ENCODE measurements around the gene WEE2. TPM values are rescaled to one million over a fixed set of nuclear protein-coding genes. Genes with fewer than 3 reads are reported as not detected.
"Not testable (repeated sequence)": the region's sequence is repeated elsewhere in the genome, so short reads cannot be mapped to it uniquely, and the experiment has no call there.

WEE2 gene
- total RNA-seq, 1 donor from 2014 or later: not detected

- DNase-seq (ENCODE audit: low spot score): no peak
These were observed 6.4 kb downstream of the WEE2 start for GRCh38 chr7:141714571-141714970.

- DNase-seq (ENCODE audit: low spot score): no peak
These were observed 6.9 kb downstream of the WEE2 start for GRCh38 chr7:141715018-141715417.

- no peak for DNase-seq (ENCODE audit: low spot score)
These were observed 7.9 kb downstream of the WEE2 start for GRCh38 chr7:141715794-141716689.

GRCh38 chr7:141717450-141717849 lies 9.3 kb downstream of the WEE2 start:
- DNase-seq (ENCODE audit: low spot score): no peak

- DNase-seq (ENCODE audit: low spot score): no peak
These were observed 14.4 kb downstream of the WEE2 start for GRCh38 chr7:141722529-141722928.

GRCh38 chr7:141729020-141729419 lies 20.9 kb downstream of the WEE2 start:
- no peak for DNase-seq (ENCODE audit: low spot score)

GRCh38 chr7:141731476-141732149 lies 23.5 kb downstream of the WEE2 start:
- DNase-seq (ENCODE audit: low spot score): no peak

GRCh38 chr7:141737118-141737835 lies 29.1 kb downstream of the WEE2 start:
- no peak for DNase-seq (ENCODE audit: low spot score)

- peak; percentile 94 for DNase-seq (ENCODE audit: low spot score)
These were observed 29.9 kb downstream of the WEE2 start, which contains the start of gene SSBP1 for GRCh38 chr7:141737836-141738591. TSS of gene SSBP1 (plus strand) at chr7:141738358. CDS start at chr7:141739167, 809 bp downstream.

GRCh38 chr7:141738592-141739013 lies 30.4 kb downstream of the WEE2 start:
- no peak for DNase-seq (ENCODE audit: low spot score)

- DNase-seq (ENCODE audit: low spot score): no peak
These were observed 31.1 kb downstream of the WEE2 start for GRCh38 chr7:141739250-141739649.

GRCh38 chr7:141742229-141742628 lies 34.1 kb downstream of the WEE2 start:
- no peak for DNase-seq (ENCODE audit: low spot score)

- DNase-seq (ENCODE audit: low spot score): no peak
These were observed 36.0 kb downstream of the WEE2 start for GRCh38 chr7:141744131-141744530.

- no peak for DNase-seq (ENCODE audit: low spot score)
These were observed 40.2 kb downstream of the WEE2 start for GRCh38 chr7:141748396-141748795.

GRCh38 chr7:141751904-141752303 lies 43.8 kb downstream of the WEE2 start:
- not testable (repeated sequence) for DNase-seq (ENCODE audit: low spot score)

- DNase-seq (ENCODE audit: low spot score): no peak
These were observed 44.5 kb downstream of the WEE2 start for GRCh38 chr7:141752634-141753033.

GRCh38 chr7:141754939-141755338 lies 46.8 kb downstream of the WEE2 start:
- DNase-seq (ENCODE audit: low spot score): no peak

GRCh38 chr7:141763797-141764196 lies 55.6 kb downstream of the WEE2 start, which contains the start of gene TAS2R3:
TSS of gene TAS2R3 (plus strand) at chr7:141764097. CDS start at chr7:141764159, 62 bp downstream.
- DNase-seq (ENCODE audit: low spot score): no peak

- DNase-seq (ENCODE audit: low spot score): not testable (repeated sequence)
These were observed 62.0 kb downstream of the WEE2 start for GRCh38 chr7:141770083-141770583.

- no peak for DNase-seq (ENCODE audit: low spot score)
These were observed 68.2 kb downstream of the WEE2 start, which contains the start of gene TAS2R4 for GRCh38 chr7:141776374-141776773. TSS of gene TAS2R4 (plus strand) at chr7:141776674. CDS start at chr7:141778489, 1,815 bp downstream.
